Measurements from ENCODE around the gene ZBTB7C.

ZBTB7C gene

DNA sequence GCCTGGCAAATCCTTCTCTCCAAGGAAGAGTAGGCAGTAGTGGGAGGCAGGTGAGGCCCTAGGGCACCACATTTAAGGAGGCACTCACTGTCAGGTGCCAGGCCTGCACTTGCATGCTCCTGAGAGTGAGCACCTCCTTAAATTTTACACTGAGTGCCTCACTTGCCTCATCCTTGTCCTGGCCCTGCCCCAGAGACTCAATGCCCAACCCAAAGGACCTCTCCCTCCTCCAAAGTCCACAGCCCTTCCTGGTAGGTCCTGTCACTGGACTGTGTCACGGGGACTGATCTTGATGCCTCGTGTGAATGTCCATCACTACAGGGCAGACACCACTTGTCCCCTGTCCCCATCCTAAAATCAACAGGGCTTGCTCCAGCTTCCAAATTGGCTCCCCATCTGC, 235.6 kb downstream of the ZBTB7C start:
- ChIA-PET POLR2A (no interaction called here), CTCF (no interaction called here)
- DNase-seq (ENCODE audit: extremely low spot score): no peak
- no peak for TF ChIP-seq FOXA1 (IDR thresholded peaks at IDR 0.05)
- no peak for TF ChIP-seq FOXM1 (IDR thresholded peaks at IDR 0.05; ENCODE audit: borderline replicate concordance)
- TF ChIP-seq ZNF384 (IDR thresholded peaks at IDR 0.05): no peak
- TF ChIP-seq, protein P1, sequence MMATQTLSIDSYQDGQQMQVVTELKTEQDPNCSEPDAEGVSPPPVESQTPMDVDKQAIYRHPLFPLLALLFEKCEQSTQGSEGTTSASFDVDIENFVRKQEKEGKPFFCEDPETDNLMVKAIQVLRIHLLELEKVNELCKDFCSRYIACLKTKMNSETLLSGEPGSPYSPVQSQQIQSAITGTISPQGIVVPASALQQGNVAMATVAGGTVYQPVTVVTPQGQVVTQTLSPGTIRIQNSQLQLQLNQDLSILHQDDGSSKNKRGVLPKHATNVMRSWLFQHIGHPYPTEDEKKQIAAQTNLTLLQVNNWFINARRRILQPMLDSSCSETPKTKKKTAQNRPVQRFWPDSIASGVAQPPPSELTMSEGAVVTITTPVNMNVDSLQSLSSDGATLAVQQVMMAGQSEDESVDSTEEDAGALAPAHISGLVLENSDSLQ (IDR thresholded peaks at IDR 0.05): no peak
- TF ChIP-seq CTBP1 (IDR thresholded peaks at IDR 0.05; ENCODE audit: borderline replicate concordance): no peak
- TF ChIP-seq NFRKB (IDR thresholded peaks at IDR 0.05): no peak
- TF ChIP-seq BHLHE40 (IDR thresholded peaks at IDR 0.05; ENCODE audit: borderline replicate concordance): no peak
- TF ChIP-seq LEF1 (IDR thresholded peaks at IDR 0.05; ENCODE audit: borderline replicate concordance): no peak
- TF ChIP-seq L3MBTL2 (conservative IDR thresholded peaks at IDR 0.05): no peak
- no peak for TF ChIP-seq ELF4 (IDR thresholded peaks at IDR 0.05)
- no peak for TF ChIP-seq SP1 (IDR thresholded peaks at IDR 0.05)
- no peak for TF ChIP-seq HDGF (IDR thresholded peaks at IDR 0.05; ENCODE audit: borderline replicate concordance)
- no peak for TF ChIP-seq FOXK2 (IDR thresholded peaks at IDR 0.05)
- no peak for TF ChIP-seq TARDBP (IDR thresholded peaks at IDR 0.05)
- no peak for TF ChIP-seq SUZ12 (IDR thresholded peaks at IDR 0.05)
- TF ChIP-seq ARNT (IDR thresholded peaks at IDR 0.05): no peak

DNA sequence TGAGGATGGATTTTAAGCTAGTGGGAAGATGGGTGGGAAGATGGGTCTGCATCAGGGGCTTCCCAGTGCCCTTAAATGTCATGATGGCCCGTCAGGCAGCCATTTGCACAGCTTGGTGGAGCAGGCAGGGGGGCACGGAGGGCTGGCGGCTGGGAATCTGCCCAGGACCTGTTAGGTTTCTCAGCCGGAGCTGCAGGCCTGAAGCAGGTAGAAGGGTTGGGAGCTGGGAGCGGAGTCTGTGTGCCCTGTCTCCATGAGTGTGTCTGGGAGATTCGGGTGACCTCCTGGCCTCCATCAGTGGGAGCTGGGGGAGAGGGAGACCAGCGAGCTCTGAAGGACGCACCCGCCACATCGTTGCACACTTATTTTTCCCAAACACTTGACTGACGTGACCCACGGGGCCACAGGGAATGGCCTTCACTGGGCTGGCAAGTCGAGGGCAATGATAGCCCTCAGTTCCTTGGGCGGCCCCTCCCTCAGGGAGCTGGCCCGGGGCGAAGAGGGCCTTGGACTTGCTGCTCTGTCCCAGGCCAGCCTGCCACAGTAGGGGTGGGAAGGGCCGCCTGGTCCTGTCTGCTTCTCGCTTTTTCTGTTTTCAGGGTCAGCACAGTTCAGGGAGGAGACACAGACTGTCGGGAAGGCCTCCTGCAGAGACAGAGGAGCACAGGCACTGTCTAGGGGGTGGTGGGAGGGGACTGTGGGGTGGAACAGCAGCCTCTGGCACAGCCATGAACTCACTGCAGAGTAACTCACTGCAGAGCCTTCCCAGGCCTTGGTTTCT, 236.8 kb downstream of the ZBTB7C start:
- ChIA-PET POLR2A (interaction anchor here (0.9 kb wide), 2 partner anchors 11 to 12 kb away, joined by 3 read pairs; no protein-coding TSS in a partner anchor), CTCF (no interaction called here)
- TF ChIP-seq ARNT (IDR thresholded peaks at IDR 0.05): no peak
- DNase-seq (ENCODE audit: extremely low spot score): no peak

DNA sequence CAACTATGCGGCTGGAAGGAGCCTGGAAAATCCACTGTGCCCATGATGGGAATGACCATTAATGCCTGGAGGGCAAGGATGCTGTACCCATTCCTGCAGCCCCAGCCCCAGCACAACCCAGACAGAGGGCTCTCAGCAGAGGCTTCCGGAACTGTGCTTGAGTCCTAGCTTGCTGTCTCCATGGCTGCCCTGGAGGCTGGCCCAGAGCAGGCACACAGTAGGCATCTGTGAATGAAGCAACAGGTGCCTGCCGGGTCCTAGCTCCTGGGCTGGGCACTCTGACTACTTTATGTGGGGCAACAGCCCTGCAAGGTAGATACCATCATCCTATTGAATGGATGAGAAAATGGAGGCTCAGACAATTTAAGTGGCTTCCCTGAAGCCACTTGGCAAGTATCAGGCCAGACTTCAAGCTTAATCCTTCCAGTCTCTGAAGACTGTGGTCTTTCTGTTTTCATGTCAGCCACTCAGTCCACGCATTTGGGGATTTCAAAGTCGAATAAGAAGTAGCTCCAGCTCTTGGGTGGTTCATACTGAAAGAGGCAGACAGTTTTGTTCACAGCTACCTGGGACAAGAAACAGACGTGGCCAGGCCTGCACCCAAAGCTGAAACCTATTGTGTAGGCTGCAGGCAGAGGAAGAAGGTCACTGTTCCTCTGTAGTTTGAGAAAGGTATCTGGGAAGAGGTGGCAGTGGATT, 237.5 kb downstream of the ZBTB7C start:
- ChIA-PET POLR2A (interaction anchor here (0.9 kb wide), 1 partner anchor 11 kb away, joined by 3 read pairs; no protein-coding TSS in a partner anchor), CTCF (no interaction called here)
- no peak for DNase-seq (ENCODE audit: extremely low spot score)
- TF ChIP-seq, protein P1 (IDR thresholded peaks at IDR 0.05): no peak
- TF ChIP-seq FOXM1 (IDR thresholded peaks at IDR 0.05; ENCODE audit: borderline replicate concordance): no peak
- no peak for TF ChIP-seq LEF1 (IDR thresholded peaks at IDR 0.05; ENCODE audit: borderline replicate concordance)
- no peak for TF ChIP-seq HDGF (IDR thresholded peaks at IDR 0.05; ENCODE audit: borderline replicate concordance)
- TF ChIP-seq CTBP1 (IDR thresholded peaks at IDR 0.05; ENCODE audit: borderline replicate concordance): no peak
- TF ChIP-seq SUZ12 (IDR thresholded peaks at IDR 0.05): no peak
- TF ChIP-seq TARDBP (IDR thresholded peaks at IDR 0.05): no peak
- TF ChIP-seq FOXK2 (IDR thresholded peaks at IDR 0.05): no peak
- no peak for TF ChIP-seq L3MBTL2 (conservative IDR thresholded peaks at IDR 0.05)
- TF ChIP-seq ELF4 (IDR thresholded peaks at IDR 0.05): no peak
- no peak for TF ChIP-seq FOXA1 (IDR thresholded peaks at IDR 0.05)
- no peak for TF ChIP-seq NFRKB (IDR thresholded peaks at IDR 0.05)
- TF ChIP-seq SP1 (IDR thresholded peaks at IDR 0.05): no peak
- no peak for TF ChIP-seq ZNF384 (IDR thresholded peaks at IDR 0.05)
- TF ChIP-seq ARNT (IDR thresholded peaks at IDR 0.05): no peak
- no peak for TF ChIP-seq BHLHE40 (IDR thresholded peaks at IDR 0.05; ENCODE audit: borderline replicate concordance)

DNA sequence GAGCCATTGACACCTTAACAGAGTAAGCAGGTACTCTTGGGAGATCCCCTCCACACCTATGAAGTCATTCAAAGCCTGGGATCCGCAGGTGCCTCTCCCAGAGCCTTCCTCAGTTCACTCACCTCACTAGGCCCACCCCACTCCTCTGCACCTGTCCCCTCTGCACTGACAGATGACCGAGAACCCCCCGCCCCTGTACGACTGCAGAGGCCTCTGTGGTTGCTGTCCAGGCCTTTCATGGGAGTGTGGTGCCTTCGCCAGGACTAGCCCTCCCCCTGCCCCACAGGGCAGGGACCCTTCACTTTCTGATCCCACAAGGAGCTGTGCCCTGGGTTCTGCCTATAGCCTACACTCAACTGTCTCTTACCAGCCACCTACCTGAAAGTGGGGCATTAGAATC, 238.5 kb downstream of the ZBTB7C start:
- no peak for TF ChIP-seq FOXM1 (IDR thresholded peaks at IDR 0.05; ENCODE audit: borderline replicate concordance)
- TF ChIP-seq ELF4 (IDR thresholded peaks at IDR 0.05): no peak
- TF ChIP-seq BHLHE40 (IDR thresholded peaks at IDR 0.05; ENCODE audit: borderline replicate concordance): no peak
- TF ChIP-seq CTBP1 (IDR thresholded peaks at IDR 0.05; ENCODE audit: borderline replicate concordance): no peak
- TF ChIP-seq, protein P1 (IDR thresholded peaks at IDR 0.05): no peak
- no peak for TF ChIP-seq FOXK2 (IDR thresholded peaks at IDR 0.05)
- TF ChIP-seq FOXA1 (IDR thresholded peaks at IDR 0.05): no peak
- no peak for TF ChIP-seq HDGF (IDR thresholded peaks at IDR 0.05; ENCODE audit: borderline replicate concordance)
- no peak for TF ChIP-seq L3MBTL2 (conservative IDR thresholded peaks at IDR 0.05)
- no peak for TF ChIP-seq NFRKB (IDR thresholded peaks at IDR 0.05)
- no peak for TF ChIP-seq TARDBP (IDR thresholded peaks at IDR 0.05)
- TF ChIP-seq LEF1 (IDR thresholded peaks at IDR 0.05; ENCODE audit: borderline replicate concordance): no peak
- no peak for TF ChIP-seq SUZ12 (IDR thresholded peaks at IDR 0.05)
- TF ChIP-seq ZNF384 (IDR thresholded peaks at IDR 0.05): no peak
- TF ChIP-seq SP1 (IDR thresholded peaks at IDR 0.05): no peak
- no peak for TF ChIP-seq ARNT (IDR thresholded peaks at IDR 0.05)
- DNase-seq (ENCODE audit: extremely low spot score): no peak
- CTCF ChIA-PET: no interaction called here
- POLR2A ChIA-PET: no interaction called here

DNA sequence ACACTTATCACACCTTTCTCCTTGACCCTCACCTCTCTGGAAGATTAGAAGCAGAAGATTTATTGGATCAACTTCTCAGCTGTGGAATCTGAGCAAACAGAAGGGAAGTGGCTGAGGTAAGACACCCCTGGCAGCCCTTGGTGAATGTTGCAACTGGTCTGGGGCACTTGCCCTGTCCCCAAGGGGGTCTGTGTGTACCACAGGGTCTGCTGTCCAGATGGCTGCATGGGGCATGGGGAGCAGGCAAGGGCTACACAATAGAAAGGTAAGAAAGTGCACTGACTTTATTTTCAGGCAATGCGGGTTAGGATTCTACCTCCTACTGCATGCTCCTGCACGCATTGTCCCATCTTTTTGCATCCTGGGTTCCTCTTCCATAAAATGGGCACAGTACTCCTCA, 240.3 kb downstream of the ZBTB7C start:
- ChIA-PET CTCF (no interaction called here), POLR2A (no interaction called here)
- TF ChIP-seq BHLHE40 (IDR thresholded peaks at IDR 0.05; ENCODE audit: borderline replicate concordance) (no peak), NFRKB (IDR thresholded peaks at IDR 0.05) (no peak)
- DNase-seq (ENCODE audit: extremely low spot score): no peak

DNA sequence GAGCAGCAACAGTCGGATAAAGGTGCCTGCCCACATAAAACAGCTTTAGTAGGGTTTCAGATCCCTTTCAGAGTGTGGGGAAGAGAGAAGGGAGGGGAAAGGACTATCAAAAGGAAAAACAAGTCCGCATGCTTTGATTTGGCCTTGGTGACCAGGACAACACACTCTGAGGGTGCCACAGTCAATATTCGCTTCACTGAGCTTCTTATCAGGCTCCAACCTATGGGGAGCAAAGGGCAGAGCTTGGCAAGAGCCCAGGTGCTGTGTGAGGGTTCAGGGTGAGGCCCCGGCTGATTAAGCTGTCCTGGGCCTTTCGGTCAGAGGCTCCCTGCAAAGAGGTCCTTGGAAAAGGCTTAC, 241.3 kb downstream of the ZBTB7C start:
- ChIA-PET POLR2A (no interaction called here), CTCF (no interaction called here)
- TF ChIP-seq LEF1 (IDR thresholded peaks at IDR 0.05; ENCODE audit: borderline replicate concordance) (no peak), ELF4 (IDR thresholded peaks at IDR 0.05) (no peak)
- DNase-seq (ENCODE audit: extremely low spot score): no peak
